GM23338 (cell line): ENCODE results near the gene AFP. TPM values are rescaled to one million over a fixed set of nuclear protein-coding genes. Genes with fewer than 3 reads are reported as not detected.

ENCODE experiments used
- ATAC-seq: fragments of 200-7000 bp; cut with Tn5 transposase; 3 replicates; pipeline ENCODE4 v1.9.1; 2020
- DNase-seq: peaks from one replicate; pipeline ENCODE4 v3.0.0-alpha.2; 2015; ENCODE audit warnings: low spot score
- H2AFZ ChIP-seq: fragments of 200-600 bp; sonication (generic); 2 replicates; pipeline ENCODE4 v1.8.0; 2016; ENCODE audit warnings: antibody characterized with exemption, mild to moderate bottlenecking, moderate library complexity
- H3F3A ChIP-seq: fragments of 200-600 bp; sonication (generic); replicated peaks from 2 replicates; pipeline ENCODE4 v1.8.0; 2017; ENCODE audit warnings: antibody characterized with exemption, mixed run types, low read depth
- H3K27ac ChIP-seq: fragments of 200-600 bp; sonication (generic); 2 replicates; pipeline ENCODE4 v1.6.1; 2016; ENCODE audit warnings: low read depth
- H3K27me3 ChIP-seq: fragments of 200-600 bp; sonication (generic); 2 replicates; pipeline ENCODE4 v1.8.0; 2016; ENCODE audit warnings: mild to moderate bottlenecking, mixed run types, moderate library complexity; ENCODE audit not compliant: insufficient read depth
- H3K36me3 ChIP-seq: fragments of 200-600 bp; sonication (generic); 2 replicates; pipeline ENCODE4 v1.8.0; 2016; ENCODE audit warnings: mild to moderate bottlenecking; ENCODE audit not compliant: insufficient read depth
- H3K4me1 ChIP-seq: fragments of 200-600 bp; sonication (generic); 2 replicates; pipeline ENCODE4 v1.8.0; 2016; ENCODE audit warnings: mild to moderate bottlenecking, moderate library complexity; ENCODE audit not compliant: insufficient read depth
- H3K4me2 ChIP-seq: fragments of 200-600 bp; sonication (generic); 2 replicates; pipeline ENCODE4 v1.7.1; 2017; ENCODE audit warnings: mixed run types
- H3K4me3 ChIP-seq: fragments of 200-600 bp; sonication (generic); 2 replicates; pipeline ENCODE4 v1.6.1; 2016; ENCODE audit warnings: mixed run types
- H3K79me2 ChIP-seq: fragments of 200-600 bp; sonication (generic); replicated peaks from 2 replicates; pipeline ENCODE4 v1.8.0; 2017; ENCODE audit warnings: mild to moderate bottlenecking; ENCODE audit not compliant: insufficient read depth
- H3K9me2 ChIP-seq: fragments of 200-600 bp; sonication (generic); 2 replicates; pipeline ENCODE4 v1.8.0; 2017; ENCODE audit not compliant: insufficient read depth
- H4K20me1 ChIP-seq: fragments of 200-600 bp; sonication (generic); replicated peaks from 2 replicates; pipeline ENCODE4 v1.8.0; 2017; ENCODE audit warnings: mild to moderate bottlenecking; ENCODE audit not compliant: insufficient read depth
- H3K27ac Mint-ChIP-seq: 2 replicates; pipeline ENCODE4 v1.8.0; 2020; ENCODE audit warnings: inconsistent platforms, mild to moderate bottlenecking, moderate library complexity, mixed read lengths
- H3K27me3 Mint-ChIP-seq: 3 replicates; pipeline ENCODE4 v1.8.0; 2022; ENCODE audit warnings: low read depth, mild to moderate bottlenecking, moderate library complexity, mixed read lengths, inconsistent platforms; ENCODE audit not compliant: insufficient read depth, poor library complexity
- H3K36me3 Mint-ChIP-seq: 3 replicates; pipeline ENCODE4 v1.8.0; 2021; ENCODE audit warnings: low read depth, mild to moderate bottlenecking, inconsistent platforms, moderate library complexity, mixed read lengths
- H3K4me1 Mint-ChIP-seq: 3 replicates; pipeline ENCODE4 v1.8.0; 2020; ENCODE audit warnings: mild to moderate bottlenecking, inconsistent platforms, mixed read lengths
- H3K4me3 Mint-ChIP-seq: 3 replicates; pipeline ENCODE4 v1.8.0; 2021; ENCODE audit warnings: moderate library complexity, mild to moderate bottlenecking, inconsistent platforms, mixed read lengths
- H3K9me3 Mint-ChIP-seq: 3 replicates; pipeline ENCODE4 v1.8.0; 2020; ENCODE audit warnings: moderate library complexity, mild to moderate bottlenecking, inconsistent platforms, mixed read lengths
- EZH2 ChIP-seq: fragments of 200-600 bp; sonication (generic); IDR thresholded peaks from one replicate; pipeline ENCODE4 v1.8.0; 2017; ENCODE audit warnings: antibody characterized with exemption, mild to moderate bottlenecking, low read depth; ENCODE audit not compliant: unreplicated experiment
- EZH2phosphoT487 ChIP-seq: fragments of 200-600 bp; sonication (generic); IDR thresholded peaks from one replicate; pipeline ENCODE4 v1.8.1; 2018; ENCODE audit warnings: antibody characterized with exemption; ENCODE audit not compliant: unreplicated experiment
- NANOG ChIP-seq: IDR thresholded peaks from 2 replicates; pipeline ENCODE4 v1.6.1; 2016; ENCODE audit warnings: antibody characterized with exemption, borderline replicate concordance
- POLR2AphosphoS5 ChIP-seq: IDR thresholded peaks from 2 replicates; pipeline ENCODE4 v1.6.1; 2016; ENCODE audit warnings: antibody characterized with exemption, low read depth
- REST ChIP-seq: IDR thresholded peaks from one replicate; pipeline ENCODE4 v1.6.1; 2018; ENCODE audit warnings: antibody characterized with exemption; ENCODE audit not compliant: unreplicated experiment
- STAT1 ChIP-seq: IDR thresholded peaks from one replicate; pipeline ENCODE4 v1.6.1; 2016; ENCODE audit warnings: antibody characterized with exemption; ENCODE audit not compliant: unreplicated experiment
- ZNF331 ChIP-seq: fragments of 250-450 bp; sonication (Bioruptor Pico); IDR thresholded peaks from 2 replicates; pipeline ENCODE4 v1.5.0; 2020; ENCODE audit warnings: low read depth, mild to moderate bottlenecking, moderate library complexity
- polyA plus RNA-seq: library from polyadenylated mRNA; unstranded; fragments of >200 nt; fragmentation: Nextera tagmentation; extraction: Ambion mirVana; gene quantifications from 2 replicates; pipeline ENCODE4 v1.2.1, GENCODE V29; 2016
- total RNA-seq: library from RNA; depleted of rRNA; stranded (reverse); fragments of >200 nt; shearing (Covaris generic); gene quantifications from 2 replicates; pipeline ENCODE4 v1.2.3, GENCODE V29; 2014

AFP gene
- total and polyA plus RNA-seq, 2 experiments from 2014 or later = 4.0 to 17.3 TPM

GRCh38 chr4:73422458-73422752, 13.6 kb upstream of the AFP start:
- Mint-ChIP-seq H3K27me3 (no peaks in the 10 kb centered on the region), H3K4me1 (no peaks in the 10 kb centered on the region), H3K4me3 (no peak overlapping the region), H3K27ac (no peak overlapping the region), H3K36me3 (no peaks in the 10 kb centered on the region), H3K9me3 (no peaks in the 10 kb centered on the region; the same call in 2 of the 3 replicates)
- no peak overlapping the region for H2AFZ ChIP-seq
- H3K9me2 ChIP-seq = peaks cover 5% of the 10 kb centered on the region; the same call in 1 of the 2 replicates
- DNase-seq (no peak), ATAC-seq (no peak)
- H3F3A ChIP-seq = no peaks in the 10 kb centered on the region
- H3K36me3 ChIP-seq = no peaks in the 10 kb centered on the region
- no peak overlapping the region for H3K4me3 ChIP-seq
- H3K4me2 ChIP-seq = no peak overlapping the region
- H3K27me3 ChIP-seq = no peaks in the 10 kb centered on the region
- no peak for TF ChIP-seq STAT1
- H4K20me1 ChIP-seq = no peaks in the 10 kb centered on the region
- H3K27ac ChIP-seq = no peak overlapping the region
- H3K79me2 ChIP-seq = no peaks in the 10 kb centered on the region
- H3K4me1 ChIP-seq = no peaks in the 10 kb centered on the region

GRCh38 chr4:73423184-73423583, 12.8 kb upstream of the AFP start:
- ATAC-seq (no peak), DNase-seq (no peak)
- no peaks in the 10 kb centered on the region for H3K4me1 Mint-ChIP-seq
- no peaks in the 10 kb centered on the region for H3K27me3 Mint-ChIP-seq
- Histone ChIP-seq H3K4me1 (no peaks in the 10 kb centered on the region), H3K4me2 (no peak overlapping the region), H2AFZ (no peak overlapping the region), H3K9me2 (peaks cover 5% of the 10 kb centered on the region; the same call in 1 of the 2 replicates), H3K36me3 (no peaks in the 10 kb centered on the region), H3K27ac (no peak overlapping the region), H3K27me3 (no peaks in the 10 kb centered on the region), H4K20me1 (no peaks in the 10 kb centered on the region), H3K79me2 (no peaks in the 10 kb centered on the region), H3F3A (no peaks in the 10 kb centered on the region), H3K4me3 (no peak overlapping the region)
- H3K27ac Mint-ChIP-seq = no peak overlapping the region
- no peak overlapping the region for H3K4me3 Mint-ChIP-seq
- H3K36me3 Mint-ChIP-seq = no peaks in the 10 kb centered on the region
- no peak for TF ChIP-seq EZH2phosphoT487
- TF ChIP-seq ZNF331 (CRISPR knock-in tag) = no peak
- no peak for TF ChIP-seq NANOG
- no peak for TF ChIP-seq STAT1
- no peaks in the 10 kb centered on the region; the same call in 2 of the 3 replicates for H3K9me3 Mint-ChIP-seq

GRCh38 chr4:73426666-73427065, 9.4 kb upstream of the AFP start:
- Histone ChIP-seq H3F3A (no peaks in the 10 kb centered on the region), H4K20me1 (no peaks in the 10 kb centered on the region), H3K9me2 (peaks cover 5% of the 10 kb centered on the region; the same call in 1 of the 2 replicates), H3K27ac (no peak overlapping the region), H3K79me2 (no peaks in the 10 kb centered on the region), H3K4me2 (no peak overlapping the region), H3K4me1 (no peaks in the 10 kb centered on the region), H3K27me3 (no peaks in the 10 kb centered on the region), H3K36me3 (no peaks in the 10 kb centered on the region), H2AFZ (no peak overlapping the region), H3K4me3 (no peak overlapping the region)
- no peaks in the 10 kb centered on the region for H3K27me3 Mint-ChIP-seq
- no peak for ATAC-seq
- H3K9me3 Mint-ChIP-seq = no peaks in the 10 kb centered on the region; the same call in 2 of the 3 replicates
- H3K27ac Mint-ChIP-seq = no peak overlapping the region
- no peaks in the 10 kb centered on the region for H3K4me1 Mint-ChIP-seq
- H3K36me3 Mint-ChIP-seq = no peaks in the 10 kb centered on the region
- DNase-seq = no peak
- TF ChIP-seq EZH2phosphoT487 (no peak), EZH2 (no peak)
- no peak overlapping the region for H3K4me3 Mint-ChIP-seq

- H3K9me2 ChIP-seq = peaks cover 5% of the 10 kb centered on the region; the same call in 1 of the 2 replicates
- no peaks in the 10 kb centered on the region for H3F3A ChIP-seq
- Mint-ChIP-seq H3K9me3 (no peaks in the 10 kb centered on the region; the same call in 2 of the 3 replicates), H3K27me3 (no peaks in the 10 kb centered on the region), H3K4me3 (no peak overlapping the region), H3K36me3 (no peaks in the 10 kb centered on the region), H3K27ac (no peak overlapping the region), H3K4me1 (no peaks in the 10 kb centered on the region)
- no peak for ATAC-seq
- H3K36me3 ChIP-seq = no peaks in the 10 kb centered on the region
- no peak overlapping the region for H3K4me3 ChIP-seq
- no peaks in the 10 kb centered on the region for H4K20me1 ChIP-seq
- H3K27me3 ChIP-seq = no peaks in the 10 kb centered on the region
- no peak overlapping the region for H3K27ac ChIP-seq
- H3K79me2 ChIP-seq = no peaks in the 10 kb centered on the region
- DNase-seq = no peak
- H2AFZ ChIP-seq = 0 out of 2 replicates have a peak overlapping the region, but pooled peaks have one; percentile 70
- H3K4me1 ChIP-seq = no peaks in the 10 kb centered on the region
- H3K4me2 ChIP-seq = no peak overlapping the region
- TF ChIP-seq POLR2AphosphoS5 (no peak), REST (no peak)
Measured at GRCh38 chr4:73429118-73429517, 6.9 kb upstream of the AFP start.
